Endometrial microvascular endothelial cells (primary cell): ENCODE results near the gene HTR2B. TPM values are rescaled to one million over a fixed set of nuclear protein-coding genes. Genes with fewer than 3 reads are reported as not detected.
"Not testable (repeated sequence)": the region's sequence is repeated elsewhere in the genome, so short reads cannot be mapped to it uniquely, and the experiment has no call there.

Experiments used
- in situ Hi-C: cut with HindIII; loops from 2 replicates; pipeline ENCODE4 v1.10.0; 2017; ENCODE audit warnings: low sequenced_read_pairs, low pct_unique_long_range_greater_than_20kb; ENCODE audit errors: inconsistent ontology term
- total RNA-seq: library from RNA; depleted of rRNA; stranded (reverse); fragments of >200 nt; gene quantifications from one replicate; pipeline ENCODE4 v1.2.3, GENCODE V29; 2015; ENCODE audit errors: inconsistent ontology term

The HTR2B gene
- 2.0 TPM for total RNA-seq

- in situ Hi-C loops, result no loop called here
Observed at GRCh38 chr2:231124838-231125568, at the start of gene HTR2B. Gene HTR2B, minus strand, starts transcription at chr2:231125042. Its CDS starts 1,278 bp downstream, at chr2:231123764.

- in situ Hi-C loops, result no loop called here
Observed at GRCh38 chr2:231174211-231174651, 49.4 kb upstream of the HTR2B start.

GRCh38 chr2:231172025-231172424 is 47.2 kb upstream of the HTR2B start:
- in situ Hi-C loops, result no loop called here

GRCh38 chr2:231170055-231170454 is 45.2 kb upstream of the HTR2B start:
- in situ Hi-C loops, result no loop called here

- in situ Hi-C loops, result no loop called here
Observed at GRCh38 chr2:231169488-231169887, 44.6 kb upstream of the HTR2B start.

- in situ Hi-C loops, result no loop called here
Observed at GRCh38 chr2:231168460-231169139, 43.8 kb upstream of the HTR2B start.

- in situ Hi-C loops, result no loop called here
Observed at GRCh38 chr2:231167745-231168459, 43.1 kb upstream of the HTR2B start.

- in situ Hi-C loops, result no loop called here
Observed at GRCh38 chr2:231163414-231164095, 38.7 kb upstream of the HTR2B start.

GRCh38 chr2:231163011-231163410 is 38.2 kb upstream of the HTR2B start:
- in situ Hi-C loops, result no loop called here

GRCh38 chr2:231161877-231162329 is 37.1 kb upstream of the HTR2B start:
- in situ Hi-C loops, result no loop called here

- in situ Hi-C loops, result no loop called here
Observed at GRCh38 chr2:231161252-231161839, 36.5 kb upstream of the HTR2B start.

- in situ Hi-C loops, result no loop called here
Observed at GRCh38 chr2:231160701-231161100, 35.9 kb upstream of the HTR2B start.

GRCh38 chr2:231159306-231159705 is 34.5 kb upstream of the HTR2B start:
- in situ Hi-C loops, result no loop called here

GRCh38 chr2:231152800-231153557 is 28.1 kb upstream of the HTR2B start:
- in situ Hi-C loops, result no loop called here

GRCh38 chr2:231146665-231147064 is 21.8 kb upstream of the HTR2B start:
- in situ Hi-C loops, result no loop called here

GRCh38 chr2:231144896-231145295 is 20.1 kb upstream of the HTR2B start:
- in situ Hi-C loops, result no loop called here

GRCh38 chr2:231140808-231141207 is 16.0 kb upstream of the HTR2B start:
- in situ Hi-C loops, result not testable (repeated sequence)

- in situ Hi-C loops, result no loop called here
Observed at GRCh38 chr2:231139796-231140195, 15.0 kb upstream of the HTR2B start.
